ENCODE measurements around the gene ABCC2.
"Not testable (repeated sequence)": the region's sequence is repeated elsewhere in the genome, so short reads cannot be mapped to it uniquely, and the experiment has no call there.

The ABCC2 gene

GRCh38 chr10:99743841-99744240 lies 38.6 kb upstream of the ABCC2 start:
- Histone ChIP-seq H3K9me3 (replicated peaks; ENCODE audit: insufficient read depth, low read length) (no peaks in the 10 kb centered on the region), H3K4me2 (ENCODE audit: low read depth, low read length) (no peak overlapping the region), H3K4me3 (ENCODE audit: low read length) (no peak overlapping the region), H3K4me1 (ENCODE audit: low read length) (no peaks in the 10 kb centered on the region), H3F3A (ENCODE audit: insufficient read depth, low read length) (no peaks in the 10 kb centered on the region; the same call in 1 of the 2 replicates), H3K9ac (ENCODE audit: low read length) (no peak overlapping the region), H2AFZ (ENCODE audit: low read length) (no peak overlapping the region), H3K27ac (ENCODE audit: low read length) (no peak overlapping the region), H4K20me1 (ENCODE audit: insufficient read depth, low read length) (no peaks in the 10 kb centered on the region), H3K36me3 (replicated peaks; ENCODE audit: insufficient read depth, low read length) (peaks cover 20% of the 10 kb centered on the region), H3K9me2 (replicated peaks; ENCODE audit: insufficient read depth, low read length) (no peaks in the 10 kb centered on the region), H3K79me2 (ENCODE audit: low read length) (peaks cover 11% of the 10 kb centered on the region; the same call in 1 of the 2 replicates), H3K27me3 (replicated peaks; ENCODE audit: insufficient read depth, low read length) (no peaks in the 10 kb centered on the region)
- no peak for DNase-seq
- TF ChIP-seq CTCF (IDR thresholded peaks at IDR 0.05; ENCODE audit: low read length), result no peak
- TF ChIP-seq EZH2phosphoT487 (IDR thresholded peaks at IDR 0.05; ENCODE audit: low read length), result no peak

- not testable (repeated sequence) for H3K4me1 ChIP-seq (ENCODE audit: low read length); H3K9me3 ChIP-seq (replicated peaks; ENCODE audit: insufficient read depth, low read length); H3K4me3 ChIP-seq (ENCODE audit: low read length); H3K9ac ChIP-seq (ENCODE audit: low read length); H3K9me2 ChIP-seq (replicated peaks; ENCODE audit: insufficient read depth, low read length); H3K79me2 ChIP-seq (ENCODE audit: low read length); H2AFZ ChIP-seq (ENCODE audit: low read length); DNase-seq; H3K27ac ChIP-seq (ENCODE audit: low read length); H3K4me2 ChIP-seq (ENCODE audit: low read depth, low read length); H3K27me3 ChIP-seq (replicated peaks; ENCODE audit: insufficient read depth, low read length); H3F3A ChIP-seq (ENCODE audit: insufficient read depth, low read length); H4K20me1 ChIP-seq (ENCODE audit: insufficient read depth, low read length)
- peaks cover 13% of the 10 kb centered on the region for H3K36me3 ChIP-seq (replicated peaks; ENCODE audit: insufficient read depth, low read length)
Measured at GRCh38 chr10:99746166-99746565, 36.3 kb upstream of the ABCC2 start.

- Histone ChIP-seq H3K9me2 (replicated peaks; ENCODE audit: insufficient read depth, low read length) (no peaks in the 10 kb centered on the region), H3K27ac (ENCODE audit: low read length) (no peak overlapping the region), H3F3A (ENCODE audit: insufficient read depth, low read length) (no peaks in the 10 kb centered on the region; the same call in 1 of the 2 replicates), H3K36me3 (replicated peaks; ENCODE audit: insufficient read depth, low read length) (peaks cover 9% of the 10 kb centered on the region), H4K20me1 (ENCODE audit: insufficient read depth, low read length) (no peaks in the 10 kb centered on the region), H3K27me3 (replicated peaks; ENCODE audit: insufficient read depth, low read length) (no peaks in the 10 kb centered on the region), H3K9me3 (replicated peaks; ENCODE audit: insufficient read depth, low read length) (no peaks in the 10 kb centered on the region), H3K4me3 (ENCODE audit: low read length) (no peak overlapping the region), H3K79me2 (ENCODE audit: low read length) (0 out of 2 replicates have a peak, but pooled peaks cover 7% of the 10 kb centered on the region), H3K4me2 (ENCODE audit: low read depth, low read length) (no peak overlapping the region), H3K4me1 (ENCODE audit: low read length) (no peaks in the 10 kb centered on the region), H3K9ac (ENCODE audit: low read length) (no peak overlapping the region), H2AFZ (ENCODE audit: low read length) (no peak overlapping the region)
- no peak for DNase-seq
- TF ChIP-seq EZH2 (optimal IDR thresholded peaks at IDR 0.05; ENCODE audit: low read depth, low read length) (no peak), EZH2phosphoT487 (IDR thresholded peaks at IDR 0.05; ENCODE audit: low read length) (no peak), CTCF (IDR thresholded peaks at IDR 0.05; ENCODE audit: low read length) (no peak)
Measured at GRCh38 chr10:99748823-99749451, 33.5 kb upstream of the ABCC2 start.

- Histone ChIP-seq H3K9me3 (replicated peaks; ENCODE audit: insufficient read depth, low read length) (no peaks in the 10 kb centered on the region), H3K4me3 (ENCODE audit: low read length) (no peak overlapping the region), H3K4me2 (ENCODE audit: low read depth, low read length) (no peak overlapping the region), H4K20me1 (ENCODE audit: insufficient read depth, low read length) (no peaks in the 10 kb centered on the region), H3K27me3 (replicated peaks; ENCODE audit: insufficient read depth, low read length) (no peaks in the 10 kb centered on the region), H3K27ac (ENCODE audit: low read length) (no peak overlapping the region), H3K36me3 (replicated peaks; ENCODE audit: insufficient read depth, low read length) (peaks cover 15% of the 10 kb centered on the region), H2AFZ (ENCODE audit: low read length) (no peak overlapping the region), H3K79me2 (ENCODE audit: low read length) (0 out of 2 replicates have a peak, but pooled peaks cover 7% of the 10 kb centered on the region), H3F3A (ENCODE audit: insufficient read depth, low read length) (no peaks in the 10 kb centered on the region; the same call in 1 of the 2 replicates), H3K4me1 (ENCODE audit: low read length) (no peaks in the 10 kb centered on the region), H3K9me2 (replicated peaks; ENCODE audit: insufficient read depth, low read length) (no peaks in the 10 kb centered on the region), H3K9ac (ENCODE audit: low read length) (no peak overlapping the region)
- no peak for DNase-seq
- no peak for TF ChIP-seq CTCF (IDR thresholded peaks at IDR 0.05; ENCODE audit: low read length)
- no peak for TF ChIP-seq EZH2 (optimal IDR thresholded peaks at IDR 0.05; ENCODE audit: low read depth, low read length)
- TF ChIP-seq EZH2phosphoT487 (IDR thresholded peaks at IDR 0.05; ENCODE audit: low read length), result no peak
Measured at GRCh38 chr10:99750641-99751040, 31.8 kb upstream of the ABCC2 start.

Data from MM.1S (cell line).